Measurements from ENCODE around the gene KCNAB1.

DNA sequence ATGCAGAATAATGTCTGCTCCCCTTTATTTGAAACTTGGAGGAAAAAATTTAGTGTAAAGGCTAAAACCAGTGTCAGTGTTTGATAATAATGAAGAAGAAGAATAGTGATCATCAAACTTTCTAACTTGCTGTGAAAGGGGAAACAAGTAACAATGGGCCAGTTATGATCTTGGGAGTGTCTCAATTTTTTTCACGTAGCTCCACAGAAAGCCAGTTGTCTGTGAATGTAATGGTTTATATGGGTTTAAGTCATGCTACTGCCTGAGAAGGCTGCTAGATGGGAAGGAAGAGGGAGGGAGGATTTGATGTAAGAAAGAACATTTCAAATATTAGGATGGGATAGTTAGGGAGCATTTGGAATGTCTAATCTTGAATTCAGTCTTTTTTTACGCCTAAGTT, 455.7 kb downstream of the KCNAB1 start:
- TF ChIP-seq SUZ12 (IDR thresholded peaks at IDR 0.05; ENCODE audit: extremely low read depth, insufficient read depth, insufficient read length): no peak
- no peak for TF ChIP-seq ZNF274 (IDR thresholded peaks at IDR 0.05; ENCODE audit: low read depth, low read length)
- no peak for TF ChIP-seq YY1 (IDR thresholded peaks at IDR 0.05; ENCODE audit: insufficient read depth, insufficient read length)

Data from NT2/D1 (cell line).